Measurements from ENCODE around the gene PTPRK.

- TF ChIP-seq CTCF (IDR thresholded peaks at IDR 0.05) (no peak), ZFX (IDR thresholded peaks at IDR 0.05; ENCODE audit: borderline replicate concordance) (no peak)
Measured at GRCh38 chr6:128519132-128519930, 1.1 kb downstream of the PTPRK start.

Data from 22Rv1 (cell line).